ENCODE results near the gene CT45A1. TPM values are rescaled to one million over a fixed set of nuclear protein-coding genes. Genes with fewer than 3 reads are reported as not detected.
"Not testable (repeated sequence)": the region's sequence is repeated elsewhere in the genome, so short reads cannot be mapped to it uniquely, and the experiment has no call there.

Gene CT45A1
- not detected in 2 replicates for total RNA-seq
- long read RNA-seq: 0 reads

GRCh38 chrX:135713183-135713689 is at the start of gene CT45A1:
TSS of gene CT45A1 (plus strand) at chrX:135713639. CDS start at chrX:135718941, 5,302 bp downstream.
- not testable (repeated sequence) for H3K27me3 Mint-ChIP-seq; H3K36me3 Mint-ChIP-seq (ENCODE audit: insufficient read depth); H3K4me3 Mint-ChIP-seq (ENCODE audit: low read depth); H3K4me1 Mint-ChIP-seq (ENCODE audit: low read depth); H3K27ac Mint-ChIP-seq; DNase-seq (ENCODE audit: low spot score, unreplicated experiment)
- peaks cover 34% of the 10 kb centered on the region for H3K9me3 Mint-ChIP-seq (ENCODE audit: low read depth)

DNA sequence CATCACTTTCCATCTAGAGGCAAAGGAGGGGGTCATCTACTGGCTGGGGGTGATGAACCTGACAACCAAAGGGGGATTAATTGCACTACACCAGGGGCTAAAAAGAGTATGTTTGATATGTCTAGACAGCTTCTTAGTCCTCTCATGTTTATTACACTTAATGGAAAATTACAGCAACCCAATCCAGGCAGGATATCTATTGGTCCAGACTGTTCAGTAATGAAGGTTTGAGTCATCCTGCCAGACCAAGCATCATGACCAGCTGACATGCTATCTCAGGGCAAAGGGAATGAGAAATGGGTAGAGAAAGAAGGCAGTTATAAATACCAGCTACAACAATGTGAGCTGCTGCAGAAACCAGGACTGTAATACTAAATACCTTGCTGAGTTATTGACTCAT is 40.5 kb upstream of the CT45A1 start:
- not testable (repeated sequence) for H3K4me3 Mint-ChIP-seq (ENCODE audit: low read depth); H3K27me3 Mint-ChIP-seq; DNase-seq (ENCODE audit: low spot score, unreplicated experiment); H3K36me3 Mint-ChIP-seq (ENCODE audit: insufficient read depth); H3K27ac Mint-ChIP-seq; H3K4me1 Mint-ChIP-seq (ENCODE audit: low read depth)
- peaks cover 42% of the 10 kb centered on the region for H3K9me3 Mint-ChIP-seq (ENCODE audit: low read depth)

- H3K4me3 Mint-ChIP-seq (ENCODE audit: low read depth): no peak overlapping the region
- no peaks in the 10 kb centered on the region for H3K27me3 Mint-ChIP-seq
- peaks cover 38% of the 10 kb centered on the region for H3K9me3 Mint-ChIP-seq (ENCODE audit: low read depth)
- no peak overlapping the region for H3K27ac Mint-ChIP-seq
- TF ChIP-seq CTCF (IDR thresholded peaks at IDR 0.05; ENCODE audit: unreplicated experiment): peak; percentile 11
- H3K36me3 Mint-ChIP-seq (ENCODE audit: insufficient read depth): no peaks in the 10 kb centered on the region
- no peaks in the 10 kb centered on the region for H3K4me1 Mint-ChIP-seq (ENCODE audit: low read depth)
- DNase-seq (ENCODE audit: low spot score, unreplicated experiment): no peak
Measured at GRCh38 chrX:135688137-135688536, 25.3 kb upstream of the CT45A1 start.

- Mint-ChIP-seq H3K27me3 (no peaks in the 10 kb centered on the region), H3K4me1 (ENCODE audit: low read depth) (no peaks in the 10 kb centered on the region), H3K4me3 (ENCODE audit: low read depth) (no peak overlapping the region), H3K9me3 (ENCODE audit: low read depth) (peaks cover 52% of the 10 kb centered on the region), H3K36me3 (ENCODE audit: insufficient read depth) (peaks cover 2% of the 10 kb centered on the region), H3K27ac (no peak overlapping the region)
- TF ChIP-seq CTCF (IDR thresholded peaks at IDR 0.05; ENCODE audit: unreplicated experiment): no peak
- DNase-seq (ENCODE audit: low spot score, unreplicated experiment): no peak
Measured at GRCh38 chrX:135695471-135695870, 18.0 kb upstream of the CT45A1 start.

- no peak for DNase-seq (ENCODE audit: low spot score, unreplicated experiment)
- Mint-ChIP-seq H3K27ac (no peak overlapping the region), H3K9me3 (ENCODE audit: low read depth) (peaks cover 49% of the 10 kb centered on the region), H3K27me3 (no peaks in the 10 kb centered on the region), H3K36me3 (ENCODE audit: insufficient read depth) (peaks cover 2% of the 10 kb centered on the region), H3K4me1 (ENCODE audit: low read depth) (no peaks in the 10 kb centered on the region), H3K4me3 (ENCODE audit: low read depth) (no peak overlapping the region)
- no peak for TF ChIP-seq CTCF (IDR thresholded peaks at IDR 0.05; ENCODE audit: unreplicated experiment)
Measured at GRCh38 chrX:135697601-135698000, 15.8 kb upstream of the CT45A1 start.

- Mint-ChIP-seq H3K9me3 (ENCODE audit: low read depth) (peaks cover 51% of the 10 kb centered on the region), H3K27ac (no peak overlapping the region), H3K4me3 (ENCODE audit: low read depth) (no peak overlapping the region), H3K27me3 (no peaks in the 10 kb centered on the region), H3K36me3 (ENCODE audit: insufficient read depth) (peaks cover 2% of the 10 kb centered on the region), H3K4me1 (ENCODE audit: low read depth) (no peaks in the 10 kb centered on the region)
- DNase-seq (ENCODE audit: low spot score, unreplicated experiment): no peak
- no peak for TF ChIP-seq CTCF (IDR thresholded peaks at IDR 0.05; ENCODE audit: unreplicated experiment)
Measured at GRCh38 chrX:135698924-135699323, 14.5 kb upstream of the CT45A1 start.

Measured in progenitor cell of endocrine pancreas (in vitro differentiated cells).